ENCODE measurements around the gene ELAVL2.

DNA sequence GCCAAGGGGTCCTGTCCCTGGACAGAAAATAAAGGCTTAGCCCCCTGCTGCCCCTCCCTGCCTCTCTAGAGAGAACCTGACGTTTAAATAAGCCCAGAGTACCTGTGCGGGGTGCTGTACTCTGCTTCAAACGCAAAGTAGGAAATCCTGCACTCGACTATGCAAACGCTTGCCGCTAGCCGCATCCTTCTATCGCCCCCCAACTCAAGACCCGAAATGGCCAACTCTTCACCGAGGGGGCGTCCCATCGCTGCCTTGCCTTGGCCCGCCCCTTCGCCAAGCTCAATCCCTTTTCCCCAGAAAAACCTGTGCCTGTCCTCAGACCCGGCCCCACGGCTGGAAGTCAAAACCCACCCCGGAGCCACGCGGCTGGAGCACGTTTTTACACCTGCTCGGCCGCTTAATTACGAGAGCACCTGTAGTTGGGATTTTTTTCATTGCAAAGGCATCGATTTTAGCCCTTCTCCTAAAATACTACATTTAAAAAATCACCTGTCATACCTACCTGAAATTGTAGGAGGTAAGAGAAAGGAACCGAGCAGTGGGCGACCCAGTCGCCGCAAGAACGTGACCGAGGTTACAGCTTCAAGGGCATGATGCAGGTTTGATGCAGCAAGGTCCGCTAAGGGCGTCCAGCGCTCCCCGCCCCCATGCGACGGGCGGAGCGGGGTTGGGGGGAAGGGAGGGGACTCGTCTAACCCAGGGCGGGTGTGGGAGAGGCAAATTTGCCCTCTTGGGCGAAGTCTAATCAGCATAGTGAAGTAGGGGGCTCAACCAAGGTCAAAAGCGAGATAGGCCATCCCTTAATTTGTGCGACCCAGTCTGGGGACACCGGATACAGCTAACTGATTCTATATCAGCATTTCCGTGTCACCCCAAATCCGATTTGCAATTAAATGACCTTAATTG is 3.5 kb downstream of the ELAVL2 start:
- no peak for TF ChIP-seq MYC (IDR thresholded peaks at IDR 0.05; ENCODE audit: borderline replicate concordance, low read length)
- TF ChIP-seq, protein P1, sequence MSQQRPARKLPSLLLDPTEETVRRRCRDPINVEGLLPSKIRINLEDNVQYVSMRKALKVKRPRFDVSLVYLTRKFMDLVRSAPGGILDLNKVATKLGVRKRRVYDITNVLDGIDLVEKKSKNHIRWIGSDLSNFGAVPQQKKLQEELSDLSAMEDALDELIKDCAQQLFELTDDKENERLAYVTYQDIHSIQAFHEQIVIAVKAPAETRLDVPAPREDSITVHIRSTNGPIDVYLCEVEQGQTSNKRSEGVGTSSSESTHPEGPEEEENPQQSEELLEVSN (IDR thresholded peaks at IDR 0.05; ENCODE audit: borderline replicate concordance, low read depth): no peak
- TF ChIP-seq NR3C1 (IDR thresholded peaks at IDR 0.05): no peak
- TF ChIP-seq, protein P2, sequence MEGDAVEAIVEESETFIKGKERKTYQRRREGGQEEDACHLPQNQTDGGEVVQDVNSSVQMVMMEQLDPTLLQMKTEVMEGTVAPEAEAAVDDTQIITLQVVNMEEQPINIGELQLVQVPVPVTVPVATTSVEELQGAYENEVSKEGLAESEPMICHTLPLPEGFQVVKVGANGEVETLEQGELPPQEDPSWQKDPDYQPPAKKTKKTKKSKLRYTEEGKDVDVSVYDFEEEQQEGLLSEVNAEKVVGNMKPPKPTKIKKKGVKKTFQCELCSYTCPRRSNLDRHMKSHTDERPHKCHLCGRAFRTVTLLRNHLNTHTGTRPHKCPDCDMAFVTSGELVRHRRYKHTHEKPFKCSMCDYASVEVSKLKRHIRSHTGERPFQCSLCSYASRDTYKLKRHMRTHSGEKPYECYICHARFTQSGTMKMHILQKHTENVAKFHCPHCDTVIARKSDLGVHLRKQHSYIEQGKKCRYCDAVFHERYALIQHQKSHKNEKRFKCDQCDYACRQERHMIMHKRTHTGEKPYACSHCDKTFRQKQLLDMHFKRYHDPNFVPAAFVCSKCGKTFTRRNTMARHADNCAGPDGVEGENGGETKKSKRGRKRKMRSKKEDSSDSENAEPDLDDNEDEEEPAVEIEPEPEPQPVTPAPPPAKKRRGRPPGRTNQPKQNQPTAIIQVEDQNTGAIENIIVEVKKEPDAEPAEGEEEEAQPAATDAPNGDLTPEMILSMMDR (IDR thresholded peaks at IDR 0.05): no peak
- TF ChIP-seq, protein P3, sequence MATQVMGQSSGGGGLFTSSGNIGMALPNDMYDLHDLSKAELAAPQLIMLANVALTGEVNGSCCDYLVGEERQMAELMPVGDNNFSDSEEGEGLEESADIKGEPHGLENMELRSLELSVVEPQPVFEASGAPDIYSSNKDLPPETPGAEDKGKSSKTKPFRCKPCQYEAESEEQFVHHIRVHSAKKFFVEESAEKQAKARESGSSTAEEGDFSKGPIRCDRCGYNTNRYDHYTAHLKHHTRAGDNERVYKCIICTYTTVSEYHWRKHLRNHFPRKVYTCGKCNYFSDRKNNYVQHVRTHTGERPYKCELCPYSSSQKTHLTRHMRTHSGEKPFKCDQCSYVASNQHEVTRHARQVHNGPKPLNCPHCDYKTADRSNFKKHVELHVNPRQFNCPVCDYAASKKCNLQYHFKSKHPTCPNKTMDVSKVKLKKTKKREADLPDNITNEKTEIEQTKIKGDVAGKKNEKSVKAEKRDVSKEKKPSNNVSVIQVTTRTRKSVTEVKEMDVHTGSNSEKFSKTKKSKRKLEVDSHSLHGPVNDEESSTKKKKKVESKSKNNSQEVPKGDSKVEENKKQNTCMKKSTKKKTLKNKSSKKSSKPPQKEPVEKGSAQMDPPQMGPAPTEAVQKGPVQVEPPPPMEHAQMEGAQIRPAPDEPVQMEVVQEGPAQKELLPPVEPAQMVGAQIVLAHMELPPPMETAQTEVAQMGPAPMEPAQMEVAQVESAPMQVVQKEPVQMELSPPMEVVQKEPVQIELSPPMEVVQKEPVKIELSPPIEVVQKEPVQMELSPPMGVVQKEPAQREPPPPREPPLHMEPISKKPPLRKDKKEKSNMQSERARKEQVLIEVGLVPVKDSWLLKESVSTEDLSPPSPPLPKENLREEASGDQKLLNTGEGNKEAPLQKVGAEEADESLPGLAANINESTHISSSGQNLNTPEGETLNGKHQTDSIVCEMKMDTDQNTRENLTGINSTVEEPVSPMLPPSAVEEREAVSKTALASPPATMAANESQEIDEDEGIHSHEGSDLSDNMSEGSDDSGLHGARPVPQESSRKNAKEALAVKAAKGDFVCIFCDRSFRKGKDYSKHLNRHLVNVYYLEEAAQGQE (IDR thresholded peaks at IDR 0.05): no peak
- TF ChIP-seq CHD2 (IDR thresholded peaks at IDR 0.05; ENCODE audit: low read length, partially characterized antibody): no peak
- no peak for TF ChIP-seq ZNF302 (CRISPR knock-in tag; IDR thresholded peaks at IDR 0.05)
- TF ChIP-seq FOSL2 (IDR thresholded peaks at IDR 0.05): no peak
- no peak for TF ChIP-seq FOSL2 (CRISPR knock-in tag; IDR thresholded peaks at IDR 0.05)
- TF ChIP-seq, protein P4, sequence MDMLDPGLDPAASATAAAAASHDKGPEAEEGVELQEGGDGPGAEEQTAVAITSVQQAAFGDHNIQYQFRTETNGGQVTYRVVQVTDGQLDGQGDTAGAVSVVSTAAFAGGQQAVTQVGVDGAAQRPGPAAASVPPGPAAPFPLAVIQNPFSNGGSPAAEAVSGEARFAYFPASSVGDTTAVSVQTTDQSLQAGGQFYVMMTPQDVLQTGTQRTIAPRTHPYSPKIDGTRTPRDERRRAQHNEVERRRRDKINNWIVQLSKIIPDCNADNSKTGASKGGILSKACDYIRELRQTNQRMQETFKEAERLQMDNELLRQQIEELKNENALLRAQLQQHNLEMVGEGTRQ (IDR thresholded peaks at IDR 0.05): no peak
- no peak for TF ChIP-seq POLR2A (IDR thresholded peaks at IDR 0.05; ENCODE audit: low read length)
- no peak for TF ChIP-seq ZFP36 (IDR thresholded peaks at IDR 0.05; ENCODE audit: borderline replicate concordance, partially characterized antibody)
- TF ChIP-seq, protein P5, sequence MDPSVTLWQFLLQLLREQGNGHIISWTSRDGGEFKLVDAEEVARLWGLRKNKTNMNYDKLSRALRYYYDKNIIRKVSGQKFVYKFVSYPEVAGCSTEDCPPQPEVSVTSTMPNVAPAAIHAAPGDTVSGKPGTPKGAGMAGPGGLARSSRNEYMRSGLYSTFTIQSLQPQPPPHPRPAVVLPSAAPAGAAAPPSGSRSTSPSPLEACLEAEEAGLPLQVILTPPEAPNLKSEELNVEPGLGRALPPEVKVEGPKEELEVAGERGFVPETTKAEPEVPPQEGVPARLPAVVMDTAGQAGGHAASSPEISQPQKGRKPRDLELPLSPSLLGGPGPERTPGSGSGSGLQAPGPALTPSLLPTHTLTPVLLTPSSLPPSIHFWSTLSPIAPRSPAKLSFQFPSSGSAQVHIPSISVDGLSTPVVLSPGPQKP (IDR thresholded peaks at IDR 0.05; ENCODE audit: low read depth, low read length): no peak
- TF ChIP-seq SMC3 (IDR thresholded peaks at IDR 0.05): no peak
